ENCODE data around the gene AGFG2.
A peak's percentile ranks its signal among the peaks of the same experiment; 100 is the strongest.

DNA sequence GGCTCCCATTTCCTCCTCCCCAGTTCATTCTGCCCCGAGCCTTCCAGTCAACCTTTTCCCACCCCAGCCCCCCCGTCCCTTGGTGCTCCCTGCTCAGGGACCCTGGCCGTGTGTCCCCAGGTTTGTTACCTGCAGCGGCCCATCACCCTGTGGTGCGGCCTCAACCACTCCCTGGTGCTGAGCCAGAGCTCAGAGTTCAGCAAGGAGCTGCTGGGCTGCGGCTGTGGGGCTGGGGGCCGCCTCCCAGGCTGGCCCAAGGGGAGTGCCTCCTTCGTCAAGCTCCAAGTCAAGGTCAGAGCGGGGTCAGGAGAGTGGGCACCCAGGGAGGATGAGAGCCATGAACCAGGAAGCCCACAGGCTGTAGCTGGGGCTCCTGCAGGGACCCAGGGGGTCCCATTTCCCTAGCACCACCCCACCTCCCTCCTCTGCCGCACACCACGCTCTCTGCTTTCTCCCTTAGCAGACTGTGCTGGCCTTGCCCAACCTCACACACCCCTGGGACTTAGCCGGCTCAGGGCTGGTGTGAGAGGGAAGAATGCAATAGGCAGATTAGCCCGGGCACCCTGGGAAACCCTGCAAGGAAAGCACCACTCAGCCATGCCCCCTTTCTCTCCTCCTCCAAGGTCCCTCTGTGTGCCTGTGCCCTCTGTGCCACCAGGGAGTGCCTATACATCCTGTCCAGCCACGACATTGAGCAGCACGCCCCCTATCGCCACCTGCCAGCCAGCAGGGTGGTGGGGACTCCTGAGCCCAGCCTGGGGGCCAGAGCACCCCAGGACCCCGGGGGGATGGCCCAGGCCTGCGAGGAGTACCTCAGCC is 61.1 kb downstream of the AGFG2 start:
- TF ChIP-seq GABPA (IDR thresholded peaks at IDR 0.05; ENCODE audit: low read depth) (no peak), CTCF (IDR thresholded peaks at IDR 0.05; ENCODE audit: insufficient read depth, low read length) (peak; percentile 1), POLR2AphosphoS5 (IDR thresholded peaks at IDR 0.05; ENCODE audit: low read depth) (no peak), SPI1 (IDR thresholded peaks at IDR 0.05; ENCODE audit: borderline replicate concordance, low read depth) (no peak)
- TF ChIP-seq, protein P1, sequence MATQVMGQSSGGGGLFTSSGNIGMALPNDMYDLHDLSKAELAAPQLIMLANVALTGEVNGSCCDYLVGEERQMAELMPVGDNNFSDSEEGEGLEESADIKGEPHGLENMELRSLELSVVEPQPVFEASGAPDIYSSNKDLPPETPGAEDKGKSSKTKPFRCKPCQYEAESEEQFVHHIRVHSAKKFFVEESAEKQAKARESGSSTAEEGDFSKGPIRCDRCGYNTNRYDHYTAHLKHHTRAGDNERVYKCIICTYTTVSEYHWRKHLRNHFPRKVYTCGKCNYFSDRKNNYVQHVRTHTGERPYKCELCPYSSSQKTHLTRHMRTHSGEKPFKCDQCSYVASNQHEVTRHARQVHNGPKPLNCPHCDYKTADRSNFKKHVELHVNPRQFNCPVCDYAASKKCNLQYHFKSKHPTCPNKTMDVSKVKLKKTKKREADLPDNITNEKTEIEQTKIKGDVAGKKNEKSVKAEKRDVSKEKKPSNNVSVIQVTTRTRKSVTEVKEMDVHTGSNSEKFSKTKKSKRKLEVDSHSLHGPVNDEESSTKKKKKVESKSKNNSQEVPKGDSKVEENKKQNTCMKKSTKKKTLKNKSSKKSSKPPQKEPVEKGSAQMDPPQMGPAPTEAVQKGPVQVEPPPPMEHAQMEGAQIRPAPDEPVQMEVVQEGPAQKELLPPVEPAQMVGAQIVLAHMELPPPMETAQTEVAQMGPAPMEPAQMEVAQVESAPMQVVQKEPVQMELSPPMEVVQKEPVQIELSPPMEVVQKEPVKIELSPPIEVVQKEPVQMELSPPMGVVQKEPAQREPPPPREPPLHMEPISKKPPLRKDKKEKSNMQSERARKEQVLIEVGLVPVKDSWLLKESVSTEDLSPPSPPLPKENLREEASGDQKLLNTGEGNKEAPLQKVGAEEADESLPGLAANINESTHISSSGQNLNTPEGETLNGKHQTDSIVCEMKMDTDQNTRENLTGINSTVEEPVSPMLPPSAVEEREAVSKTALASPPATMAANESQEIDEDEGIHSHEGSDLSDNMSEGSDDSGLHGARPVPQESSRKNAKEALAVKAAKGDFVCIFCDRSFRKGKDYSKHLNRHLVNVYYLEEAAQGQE (IDR thresholded peaks at IDR 0.05; ENCODE audit: insufficient replicate concordance, low read depth) = no peak

All from HL-60 (cell line).